DMS53 treated with DMSO at 0.1 percent for 48 hours (cell line): ENCODE measurements around the gene SLC16A5.
"Not testable (repeated sequence)": the region's sequence is repeated elsewhere in the genome, so short reads cannot be mapped to it uniquely, and the experiment has no call there.

Experiments
- DNase-seq: peaks from one replicate; lab custom pipeline; 2025; ENCODE audit not compliant: unreplicated experiment; lab: John Stamatoyannopoulos, UW

The SLC16A5 gene

DNA sequence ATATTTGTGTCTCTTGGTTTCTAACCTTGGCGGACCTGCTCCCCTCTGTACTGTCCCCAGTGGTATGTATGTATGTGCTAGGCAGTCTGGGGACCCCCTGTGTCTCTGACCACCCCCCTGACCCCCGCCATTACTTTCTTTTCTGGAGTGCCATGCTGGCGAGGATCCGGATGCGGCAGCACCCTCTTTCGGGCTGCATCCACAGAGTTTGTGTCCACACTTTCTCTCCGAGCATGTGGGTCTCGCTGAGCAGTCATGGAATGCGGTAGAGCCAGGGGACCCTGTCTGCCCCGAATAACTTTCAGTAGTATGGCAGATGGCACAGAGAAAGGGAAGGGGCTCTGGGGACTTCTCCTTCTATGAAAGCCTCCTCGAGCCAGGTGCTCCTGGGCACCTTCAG, 23.7 kb upstream of the SLC16A5 start:
- no peak for DNase-seq

DNA sequence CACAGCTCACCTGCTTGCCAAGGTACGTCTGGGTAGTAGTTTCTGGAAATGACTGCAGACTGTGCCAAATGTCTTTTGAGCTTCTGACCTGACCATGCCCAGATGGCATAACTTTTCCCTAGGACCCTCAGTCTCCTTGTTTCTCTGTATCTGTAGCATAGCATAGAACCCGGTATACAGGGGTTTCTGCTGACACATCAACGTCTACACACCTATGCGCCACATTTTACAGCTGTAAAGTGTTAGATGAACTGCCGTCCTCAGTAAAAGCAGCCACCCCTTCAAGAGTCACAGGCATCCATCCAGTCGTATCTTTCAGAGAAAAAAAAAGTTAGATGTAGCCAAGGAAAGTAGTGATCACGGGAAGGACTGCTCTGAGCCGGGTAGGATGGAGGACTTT, 23.3 kb upstream of the SLC16A5 start:
- DNase-seq: no peak

GRCh38 chr17:75064867-75065561, 22.7 kb upstream of the SLC16A5 start:
- DNase-seq: no peak

DNA sequence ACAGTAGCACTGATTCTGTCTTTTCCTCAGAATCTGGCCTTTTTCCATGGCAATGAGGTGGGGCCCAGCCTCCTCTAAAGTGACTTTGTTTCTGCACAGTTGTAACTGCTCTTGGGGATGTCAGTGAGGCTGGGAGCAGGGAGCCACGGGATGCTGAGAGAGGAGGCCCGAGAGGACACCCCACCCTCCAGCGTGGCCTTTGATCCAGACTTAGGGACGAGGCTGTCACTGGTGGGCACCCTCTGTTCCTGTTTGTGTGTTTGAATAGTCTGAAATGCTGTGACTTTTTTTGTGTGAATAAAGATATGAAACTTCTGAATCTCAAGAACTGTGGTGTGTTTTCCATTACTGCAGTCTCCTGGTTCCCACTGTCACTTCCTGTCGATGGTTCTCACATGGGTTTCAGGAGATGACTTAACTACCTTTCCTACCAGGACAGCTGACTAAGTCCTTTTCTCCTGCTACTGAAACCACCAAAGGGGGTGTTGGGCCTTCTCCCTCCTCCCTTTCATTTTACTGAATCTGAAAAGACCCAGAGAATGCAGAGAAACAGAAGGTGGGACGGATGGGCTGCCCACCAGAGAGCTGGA, 22.1 kb upstream of the SLC16A5 start:
- no peak for DNase-seq

DNA sequence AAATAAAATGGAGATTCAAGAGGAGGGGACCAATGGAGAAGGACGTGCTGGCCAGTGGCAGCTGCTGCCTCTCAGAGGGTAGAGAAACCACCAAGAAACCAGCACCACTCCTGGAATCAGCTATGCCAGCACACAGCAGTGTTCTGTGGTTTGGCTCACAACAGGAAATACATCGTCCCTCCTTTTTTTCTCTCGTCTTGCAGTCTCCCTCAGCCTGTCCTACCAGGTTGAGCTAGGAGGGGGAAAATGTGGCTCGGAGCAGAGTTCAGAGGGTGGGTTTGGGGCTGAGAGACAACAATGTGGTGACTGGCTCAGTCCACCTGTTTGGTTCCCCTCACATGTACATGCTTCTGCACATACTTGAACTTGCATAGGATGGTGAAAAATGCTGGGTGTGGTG, 19.9 kb upstream of the SLC16A5 start:
- no peak for DNase-seq

DNA sequence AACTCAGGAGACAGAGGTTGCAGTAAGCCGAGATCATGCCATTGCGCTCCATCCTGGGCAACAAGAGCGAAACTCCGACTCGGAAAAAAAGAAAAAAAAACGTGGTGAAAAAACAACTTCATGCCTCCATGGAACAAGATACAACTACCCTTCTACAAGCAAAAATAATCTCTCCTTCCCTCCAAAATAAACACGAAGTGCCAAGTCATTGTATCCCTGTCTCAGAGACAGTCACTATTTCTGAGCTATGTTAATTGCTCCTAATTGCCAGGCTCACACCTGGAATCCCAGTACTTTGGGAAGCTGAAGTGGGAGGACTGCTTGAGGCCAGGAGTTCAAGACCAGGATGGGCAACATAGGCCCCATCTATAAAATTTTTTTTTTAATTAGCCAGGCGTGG, 19.0 kb upstream of the SLC16A5 start:
- no peak for DNase-seq

GRCh38 chr17:75069783-75070182, 18.0 kb upstream of the SLC16A5 start:
- no peak for DNase-seq

GRCh38 chr17:75071478-75072271, 16.1 kb upstream of the SLC16A5 start:
- not testable (repeated sequence) for DNase-seq

GRCh38 chr17:75072909-75073308, 14.8 kb upstream of the SLC16A5 start:
- DNase-seq: not testable (repeated sequence)

DNA sequence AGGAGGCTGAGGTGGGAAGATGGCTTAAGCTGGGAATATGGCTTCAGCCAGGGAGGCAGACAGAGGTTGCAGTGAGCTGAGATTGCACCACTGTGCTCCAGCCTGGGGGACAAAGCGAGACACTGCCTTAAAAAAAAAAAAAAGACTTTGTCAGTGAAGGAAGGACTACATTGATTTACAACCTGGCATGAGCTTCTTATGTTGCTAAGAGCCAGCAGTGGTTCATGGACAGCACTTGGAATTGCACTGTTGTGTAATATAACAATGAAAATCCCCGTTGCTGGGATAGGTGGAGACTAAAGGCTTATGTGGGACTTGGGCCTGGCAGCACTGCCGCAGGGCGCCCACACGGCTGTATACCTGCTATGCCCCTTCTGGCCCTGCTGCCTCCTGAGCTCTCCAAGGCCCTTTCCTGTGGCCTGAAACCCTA, 14.1 kb upstream of the SLC16A5 start:
- no peak for DNase-seq

DNA sequence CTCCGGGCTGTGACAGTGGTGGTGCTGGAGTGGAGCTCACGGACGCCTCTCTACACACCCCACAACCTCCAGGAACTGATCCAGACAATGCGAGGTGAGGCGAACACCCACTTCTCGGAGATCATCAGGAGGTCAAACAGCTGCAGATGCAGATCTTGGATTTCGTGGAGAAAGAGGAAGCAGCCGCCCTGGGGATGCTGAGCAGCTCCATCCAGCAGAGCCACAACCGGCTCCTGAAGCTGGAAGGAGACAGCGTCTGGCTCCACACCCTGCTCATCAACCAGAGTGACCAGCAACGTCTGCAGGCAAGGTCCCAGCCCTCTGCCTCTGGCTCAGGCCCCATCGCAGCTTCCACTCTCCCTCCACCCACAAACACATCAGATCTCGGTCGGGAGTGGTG, 13.2 kb upstream of the SLC16A5 start:
- no peak for DNase-seq

DNA sequence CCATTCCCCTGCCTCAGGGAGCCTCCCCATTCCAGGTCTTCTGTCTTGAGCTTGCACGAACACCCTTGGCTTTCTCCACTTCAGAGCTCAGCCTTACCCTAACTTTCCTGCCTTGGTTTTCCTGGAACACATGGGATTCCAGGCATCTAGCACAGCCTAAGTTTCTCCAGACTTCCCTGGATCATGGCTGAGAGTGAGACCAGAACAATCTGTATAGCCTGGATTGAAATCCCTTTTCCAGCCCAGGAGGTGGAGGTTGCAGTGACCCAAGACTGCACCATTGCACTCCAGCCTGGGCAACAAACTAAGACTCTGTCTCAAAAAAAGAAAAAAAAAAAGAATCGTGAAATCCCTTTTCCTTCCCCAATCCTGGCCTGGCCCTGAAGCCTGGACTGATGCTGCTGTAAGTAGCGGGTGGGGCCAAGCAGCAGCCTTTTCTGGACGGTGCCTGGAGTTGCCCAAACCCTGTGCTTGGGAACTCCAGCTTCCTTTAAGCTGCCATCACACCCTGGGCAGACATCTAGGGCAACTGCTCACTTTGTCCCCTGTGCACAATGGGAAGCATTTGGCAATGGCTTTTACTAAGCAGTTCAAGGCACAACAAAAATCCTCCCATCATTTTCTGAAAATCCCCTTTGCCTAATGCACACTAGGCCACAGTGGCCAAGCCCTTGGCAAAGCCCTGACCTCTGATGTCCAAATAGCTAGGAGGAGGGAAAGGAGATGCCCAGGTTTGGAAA, 12.0 kb upstream of the SLC16A5 start:
- no peak for DNase-seq

DNA sequence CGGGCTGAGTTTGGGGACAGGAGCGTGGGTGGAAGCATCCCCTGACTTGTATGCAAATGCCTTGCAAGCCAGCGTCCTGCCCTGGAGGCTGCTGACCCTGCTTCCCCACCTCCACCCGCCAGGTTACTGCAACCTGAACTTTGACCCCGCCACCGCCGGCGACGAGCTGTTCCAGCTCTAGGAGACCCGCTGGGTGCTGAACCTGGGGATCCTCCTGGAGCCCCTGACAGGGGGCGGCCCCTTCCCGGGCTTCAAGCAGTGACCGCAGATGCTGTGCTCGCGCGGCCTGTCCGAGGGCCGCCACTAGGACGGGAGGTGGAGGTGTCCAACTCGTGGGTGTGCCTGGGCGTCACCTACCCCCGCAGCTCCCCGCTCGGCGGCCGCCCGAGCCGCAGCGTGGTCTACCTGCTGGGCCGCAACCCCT, 10.7 kb upstream of the SLC16A5 start:
- DNase-seq: no peak

DNA sequence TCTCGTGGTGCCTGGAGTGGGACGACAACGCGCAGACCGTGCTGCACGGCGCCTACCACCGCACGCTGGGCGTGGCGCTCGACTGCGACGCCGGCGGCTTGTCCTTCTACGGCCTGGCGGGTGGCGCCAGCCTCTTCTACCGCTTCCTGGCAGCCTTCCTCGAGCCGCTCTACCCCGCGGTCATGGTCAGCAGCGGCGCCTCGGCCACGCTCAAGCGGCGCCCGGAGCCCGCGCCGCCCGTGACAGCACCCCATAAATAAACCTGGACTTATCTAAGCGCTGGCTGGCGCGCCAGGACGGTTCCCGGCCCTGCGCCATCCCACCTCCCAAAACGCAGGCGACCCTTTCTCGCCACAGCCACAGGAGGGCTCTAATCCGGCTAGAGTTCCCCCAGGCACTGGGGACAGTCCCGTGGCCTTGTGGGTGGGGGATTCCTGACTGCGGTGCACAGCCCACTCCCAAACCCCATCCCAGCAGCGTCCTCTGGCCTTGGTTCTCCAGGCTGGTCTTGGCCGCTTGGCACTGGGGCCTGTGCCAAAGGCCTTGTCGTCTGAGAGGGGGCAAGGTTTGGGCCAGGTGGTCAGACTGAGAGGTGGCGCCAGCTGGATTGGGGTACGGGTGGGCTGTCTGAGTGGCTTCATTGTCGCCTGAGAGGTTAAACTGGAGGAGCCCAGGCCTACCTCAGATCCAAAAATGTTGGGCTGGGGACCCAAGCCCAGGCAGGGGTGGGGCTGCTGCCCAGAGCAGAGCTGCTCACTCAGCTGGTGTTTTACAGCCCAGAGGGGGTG, 10.1 kb upstream of the SLC16A5 start:
- DNase-seq: peak; percentile 69

- no peak for DNase-seq
Measured at GRCh38 chr17:75078284-75079022, 9.3 kb upstream of the SLC16A5 start.

- no peak for DNase-seq
Measured at GRCh38 chr17:75079023-75079373, 8.8 kb upstream of the SLC16A5 start.

DNA sequence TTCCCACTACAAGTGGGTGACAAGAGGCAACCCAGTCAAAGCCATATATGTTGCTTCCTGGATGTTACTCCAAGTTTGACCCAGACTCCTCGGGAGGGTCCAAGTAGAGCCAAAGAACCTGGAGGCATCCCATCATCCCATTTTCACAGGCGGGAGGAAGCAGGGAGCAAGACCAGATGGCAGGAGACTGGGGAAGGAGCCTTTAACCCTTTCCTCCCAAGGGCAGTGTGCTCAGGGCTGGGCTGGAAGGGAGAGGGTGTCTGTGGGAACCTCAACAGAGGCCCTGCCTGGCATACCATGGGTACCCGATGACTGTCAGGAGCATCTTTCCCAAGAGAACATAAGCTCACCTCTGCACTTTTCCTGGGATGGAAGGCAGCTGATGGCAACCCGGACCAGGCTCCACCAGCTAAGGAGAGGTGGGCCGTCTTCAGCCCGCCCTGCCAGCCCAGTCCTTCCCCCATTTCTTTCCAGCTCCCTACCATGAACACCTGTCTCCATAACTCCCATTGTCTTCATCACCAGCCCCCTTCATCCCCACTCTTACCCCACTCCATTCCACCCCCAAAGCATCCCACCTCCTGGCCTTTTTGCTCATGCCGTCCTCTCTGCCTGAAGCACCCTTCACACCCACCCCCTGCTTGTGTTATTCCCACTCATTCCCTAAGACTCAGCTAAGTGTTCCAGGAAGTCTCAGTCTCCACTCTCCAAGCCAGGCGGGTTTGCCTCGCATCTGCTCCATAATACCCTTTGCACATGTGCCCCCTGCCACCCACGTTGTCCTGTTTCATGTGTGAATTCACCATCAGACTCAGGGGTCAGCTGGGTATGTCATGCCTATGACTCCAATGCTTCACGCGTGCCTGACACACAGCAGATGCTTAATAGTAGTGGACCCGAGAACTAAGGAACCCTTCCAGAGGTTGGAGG, 5.9 kb upstream of the SLC16A5 start:
- DNase-seq: no peak

GRCh38 chr17:75082683-75083082, 5.1 kb upstream of the SLC16A5 start:
- no peak for DNase-seq

DNA sequence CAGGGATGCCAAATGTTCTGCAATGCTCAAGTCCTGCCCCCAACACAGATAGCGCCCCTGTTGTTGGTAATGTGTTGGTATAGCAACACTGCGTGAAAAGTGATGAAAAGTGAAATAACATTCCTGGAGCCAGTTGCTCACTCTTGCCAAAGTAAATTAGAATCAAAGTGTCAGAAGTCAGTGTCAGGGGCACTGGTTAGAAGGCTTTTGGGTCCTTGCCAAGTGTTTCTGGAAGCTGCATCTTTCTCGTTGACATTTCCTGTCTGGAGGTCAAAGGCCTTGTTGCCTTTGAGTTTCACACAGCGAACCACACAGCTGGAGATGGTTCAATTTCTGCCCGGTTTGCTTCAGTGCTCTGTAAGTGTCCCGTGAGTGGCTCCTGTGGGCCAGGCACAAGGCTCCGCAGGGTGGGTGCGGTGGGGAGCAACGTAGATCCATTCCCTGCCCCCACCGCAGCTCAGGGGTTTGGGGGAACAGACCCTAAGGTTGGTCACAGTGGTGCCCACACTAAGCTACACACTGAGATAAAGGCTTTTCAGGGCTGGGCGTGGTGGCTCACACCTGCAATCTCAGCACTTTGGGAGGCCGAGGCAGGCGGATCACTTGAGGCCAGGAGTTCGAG, 3.6 kb upstream of the SLC16A5 start:
- no peak for DNase-seq
